Upper lobe of left lung (tissue), 4 donors: ENCODE results near the gene NFATC2IP.

Source experiments
- CTCF ChIP-seq, 6 experiments: fragments of 450-650 bp in 4 of 6; fragments of 200-600 bp in 2 of 6; sonication (generic) in 2 of 6; IDR thresholded peaks; one replicate each; pipeline ENCODE4 v1.5.1; 2016 to 2019; ENCODE audit warnings: antibody characterized with exemption in 6 of 6
- EP300 ChIP-seq, 4 donors: sonication (generic); formaldehyde crosslinking; IDR thresholded peaks; one replicate each; pipeline ENCODE4 v1.5.1; 2017; ENCODE audit warnings: antibody characterized with exemption in 4 of 4, control low read depth in 2 of 4

GRCh38 chr16:28923652-28924398, 26.9 kb upstream of the NFATC2IP start:
- TF ChIP-seq CTCF (IDR thresholded peaks at IDR 0.05) = no peak
- no peak for TF ChIP-seq EP300 (IDR thresholded peaks at IDR 0.05)
